Uterus (tissue), 2 donors: Measurements from ENCODE around the gene SEPTIN11.

Experiments used
- CTCF ChIP-seq, 4 experiments: fragments of 200-600 bp in 2 of 4; fragments of 450-650 bp in 2 of 4; sonication (generic) in 2 of 4; IDR thresholded peaks; one replicate each; pipeline ENCODE4 v1.5.1; 2016 to 2019; ENCODE audit warnings: antibody characterized with exemption in 4 of 4, mild to moderate bottlenecking in 2 of 4, moderate library complexity in 1 of 4
- POLR2A ChIP-seq, 2 donors: fragments of 450-650 bp; IDR thresholded peaks; one replicate each; pipeline ENCODE4 v1.6.1; 2016; ENCODE audit warnings: antibody characterized with exemption in 2 of 2, mild to moderate bottlenecking in 1 of 2, moderate library complexity in 1 of 2

GRCh38 chr4:76979236-76979635 is 29.7 kb downstream of the SEPTIN11 start:
- TF ChIP-seq POLR2A (IDR thresholded peaks at IDR 0.05) (no peak), CTCF (IDR thresholded peaks at IDR 0.05) (no peak)
